ENCODE data around the gene PLCH2.
A peak's percentile ranks its signal among the peaks of the same experiment; 100 is the strongest.

PLCH2 gene

DNA sequence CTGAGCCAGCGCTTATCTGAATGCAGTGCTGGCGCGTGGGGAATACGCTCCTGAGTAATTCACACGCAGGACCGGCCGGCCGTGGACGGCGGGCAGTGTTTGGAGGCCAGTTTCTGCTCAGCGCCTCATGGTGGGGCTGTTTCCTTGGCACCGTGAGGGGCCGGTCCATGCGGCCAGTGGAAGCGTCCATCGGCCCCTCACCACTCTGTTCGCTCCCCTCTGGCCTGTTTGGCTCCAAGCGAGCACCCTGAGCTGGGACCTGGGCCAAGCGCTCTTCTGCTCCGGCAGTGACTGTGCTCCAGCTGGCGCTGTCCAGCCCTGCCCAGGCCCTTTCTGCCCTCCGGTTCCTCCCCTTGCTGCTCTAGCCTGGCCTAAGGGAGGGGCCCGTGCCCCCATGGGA, 16.3 kb upstream of the PLCH2 start:
- TF ChIP-seq EGR1 (IDR thresholded peaks at IDR 0.05) (no peak), CEBPB (IDR thresholded peaks at IDR 0.05) (no peak), EP300 (IDR thresholded peaks at IDR 0.05; ENCODE audit: borderline replicate concordance) (no peak), YY1 (IDR thresholded peaks at IDR 0.05; ENCODE audit: low read depth) (no peak), FOXM1 (IDR thresholded peaks at IDR 0.05; ENCODE audit: borderline replicate concordance, low read depth) (no peak), ZBTB7A (IDR thresholded peaks at IDR 0.05; ENCODE audit: low read depth) (0 out of 2 replicates have a peak, but pooled peaks have one; percentile 45), NFIC (IDR thresholded peaks at IDR 0.05) (peak; percentile 45; the same call in 1 of the 2 replicates), TAF1 (IDR thresholded peaks at IDR 0.05; ENCODE audit: low read depth) (no peak), TEAD4 (IDR thresholded peaks at IDR 0.05) (no peak), RAD21 (IDR thresholded peaks at IDR 0.05; ENCODE audit: low read depth) (peak; percentile 49; the same call in 1 of the 2 replicates)
- TF ChIP-seq, protein P1, sequence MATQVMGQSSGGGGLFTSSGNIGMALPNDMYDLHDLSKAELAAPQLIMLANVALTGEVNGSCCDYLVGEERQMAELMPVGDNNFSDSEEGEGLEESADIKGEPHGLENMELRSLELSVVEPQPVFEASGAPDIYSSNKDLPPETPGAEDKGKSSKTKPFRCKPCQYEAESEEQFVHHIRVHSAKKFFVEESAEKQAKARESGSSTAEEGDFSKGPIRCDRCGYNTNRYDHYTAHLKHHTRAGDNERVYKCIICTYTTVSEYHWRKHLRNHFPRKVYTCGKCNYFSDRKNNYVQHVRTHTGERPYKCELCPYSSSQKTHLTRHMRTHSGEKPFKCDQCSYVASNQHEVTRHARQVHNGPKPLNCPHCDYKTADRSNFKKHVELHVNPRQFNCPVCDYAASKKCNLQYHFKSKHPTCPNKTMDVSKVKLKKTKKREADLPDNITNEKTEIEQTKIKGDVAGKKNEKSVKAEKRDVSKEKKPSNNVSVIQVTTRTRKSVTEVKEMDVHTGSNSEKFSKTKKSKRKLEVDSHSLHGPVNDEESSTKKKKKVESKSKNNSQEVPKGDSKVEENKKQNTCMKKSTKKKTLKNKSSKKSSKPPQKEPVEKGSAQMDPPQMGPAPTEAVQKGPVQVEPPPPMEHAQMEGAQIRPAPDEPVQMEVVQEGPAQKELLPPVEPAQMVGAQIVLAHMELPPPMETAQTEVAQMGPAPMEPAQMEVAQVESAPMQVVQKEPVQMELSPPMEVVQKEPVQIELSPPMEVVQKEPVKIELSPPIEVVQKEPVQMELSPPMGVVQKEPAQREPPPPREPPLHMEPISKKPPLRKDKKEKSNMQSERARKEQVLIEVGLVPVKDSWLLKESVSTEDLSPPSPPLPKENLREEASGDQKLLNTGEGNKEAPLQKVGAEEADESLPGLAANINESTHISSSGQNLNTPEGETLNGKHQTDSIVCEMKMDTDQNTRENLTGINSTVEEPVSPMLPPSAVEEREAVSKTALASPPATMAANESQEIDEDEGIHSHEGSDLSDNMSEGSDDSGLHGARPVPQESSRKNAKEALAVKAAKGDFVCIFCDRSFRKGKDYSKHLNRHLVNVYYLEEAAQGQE (IDR thresholded peaks at IDR 0.05; ENCODE audit: low read depth): peak; percentile 83

DNA sequence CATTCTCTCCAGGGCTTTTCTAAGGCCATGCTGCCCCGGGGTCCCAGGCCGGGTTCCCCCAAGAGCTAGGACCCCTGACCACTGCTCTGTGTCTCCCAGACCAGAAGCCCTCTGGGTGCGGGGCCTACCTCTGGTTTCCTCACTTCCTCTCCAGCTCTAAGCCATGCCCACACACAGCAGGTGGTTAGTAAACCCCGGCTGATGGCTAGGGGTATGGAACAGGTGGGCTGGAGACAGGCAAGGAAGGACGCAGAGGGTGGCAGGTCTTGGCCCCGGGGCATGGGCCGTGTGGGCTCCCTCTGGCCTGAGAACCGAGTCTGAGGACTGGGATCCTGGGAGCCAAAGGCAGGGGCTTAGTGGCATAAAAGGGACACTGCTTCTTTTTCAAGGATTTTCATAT, 15.9 kb upstream of the PLCH2 start:
- TF ChIP-seq NFIC (IDR thresholded peaks at IDR 0.05) (no peak), EGR1 (IDR thresholded peaks at IDR 0.05) (no peak), CREB1 (IDR thresholded peaks at IDR 0.05; ENCODE audit: low read depth) (no peak), TCF12 (IDR thresholded peaks at IDR 0.05; ENCODE audit: low read depth) (no peak), FOXM1 (IDR thresholded peaks at IDR 0.05; ENCODE audit: borderline replicate concordance, low read depth) (no peak), ZBTB7A (IDR thresholded peaks at IDR 0.05; ENCODE audit: low read depth) (no peak; the same call in 1 of the 2 replicates), CEBPB (IDR thresholded peaks at IDR 0.05) (no peak)
- TF ChIP-seq, protein P1 (IDR thresholded peaks at IDR 0.05; ENCODE audit: low read depth): no peak
- TF ChIP-seq, protein P2, sequence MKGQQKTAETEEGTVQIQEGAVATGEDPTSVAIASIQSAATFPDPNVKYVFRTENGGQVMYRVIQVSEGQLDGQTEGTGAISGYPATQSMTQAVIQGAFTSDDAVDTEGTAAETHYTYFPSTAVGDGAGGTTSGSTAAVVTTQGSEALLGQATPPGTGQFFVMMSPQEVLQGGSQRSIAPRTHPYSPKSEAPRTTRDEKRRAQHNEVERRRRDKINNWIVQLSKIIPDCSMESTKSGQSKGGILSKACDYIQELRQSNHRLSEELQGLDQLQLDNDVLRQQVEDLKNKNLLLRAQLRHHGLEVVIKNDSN (IDR thresholded peaks at IDR 0.05): no peak
- TF ChIP-seq, protein P3, sequence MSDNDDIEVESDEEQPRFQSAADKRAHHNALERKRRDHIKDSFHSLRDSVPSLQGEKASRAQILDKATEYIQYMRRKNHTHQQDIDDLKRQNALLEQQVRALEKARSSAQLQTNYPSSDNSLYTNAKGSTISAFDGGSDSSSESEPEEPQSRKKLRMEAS (IDR thresholded peaks at IDR 0.05): no peak

DNA sequence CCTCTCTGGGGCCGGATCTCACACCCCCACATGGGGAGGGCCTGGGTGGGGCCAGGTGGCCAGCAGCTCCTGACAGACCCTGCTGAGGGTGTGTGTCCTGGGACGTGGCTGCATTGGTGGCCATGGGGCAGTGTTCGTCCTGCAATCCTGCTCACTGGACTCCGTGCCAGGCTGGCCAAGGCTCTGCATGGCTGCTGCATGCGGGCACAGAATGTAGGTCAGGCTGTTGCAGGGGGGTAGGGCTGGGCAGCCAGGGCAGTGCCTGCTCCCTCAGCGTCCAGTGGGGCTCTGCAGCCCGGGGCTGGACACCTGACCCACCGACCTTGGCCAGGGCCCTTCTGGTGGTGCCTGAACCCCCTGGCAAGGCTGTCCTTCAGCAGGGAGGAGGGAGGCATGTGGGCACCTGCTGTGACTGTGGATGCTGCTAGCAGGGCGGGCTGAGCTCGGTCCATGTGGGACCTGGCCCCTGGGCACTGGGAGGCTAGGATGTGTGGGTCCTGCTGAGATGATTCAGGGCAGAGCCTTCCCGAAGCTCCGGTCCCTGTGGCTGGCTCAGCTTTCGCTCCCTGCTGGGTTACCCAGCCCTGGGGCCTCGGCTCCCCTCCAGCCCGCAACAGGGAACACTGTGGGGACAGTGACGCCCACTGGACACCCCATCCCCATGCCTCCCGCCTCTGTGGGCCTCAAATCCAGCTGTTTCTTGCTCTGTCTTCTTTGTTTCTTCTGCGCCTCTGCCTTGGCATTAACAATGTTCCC, 14.9 kb upstream of the PLCH2 start:
- no peak for TF ChIP-seq FOXM1 (IDR thresholded peaks at IDR 0.05; ENCODE audit: borderline replicate concordance, low read depth)
- TF ChIP-seq TCF12 (IDR thresholded peaks at IDR 0.05; ENCODE audit: low read depth): no peak
- no peak for TF ChIP-seq RAD21 (IDR thresholded peaks at IDR 0.05; ENCODE audit: low read depth)
- TF ChIP-seq, protein P1 (IDR thresholded peaks at IDR 0.05; ENCODE audit: low read depth): no peak
- TF ChIP-seq TEAD4 (IDR thresholded peaks at IDR 0.05): no peak
- TF ChIP-seq EGR1 (IDR thresholded peaks at IDR 0.05): no peak
- TF ChIP-seq, protein P3 (IDR thresholded peaks at IDR 0.05): no peak
- TF ChIP-seq EP300 (IDR thresholded peaks at IDR 0.05; ENCODE audit: borderline replicate concordance): no peak
- TF ChIP-seq ZBTB7A (IDR thresholded peaks at IDR 0.05; ENCODE audit: low read depth): no peak
- TF ChIP-seq, protein P2 (IDR thresholded peaks at IDR 0.05): no peak
- TF ChIP-seq TAF1 (IDR thresholded peaks at IDR 0.05; ENCODE audit: low read depth): no peak
- no peak for TF ChIP-seq CEBPB (IDR thresholded peaks at IDR 0.05)
- no peak for TF ChIP-seq NFIC (IDR thresholded peaks at IDR 0.05)
- no peak for TF ChIP-seq CREB1 (IDR thresholded peaks at IDR 0.05; ENCODE audit: low read depth)
- TF ChIP-seq YY1 (IDR thresholded peaks at IDR 0.05; ENCODE audit: low read depth): no peak

DNA sequence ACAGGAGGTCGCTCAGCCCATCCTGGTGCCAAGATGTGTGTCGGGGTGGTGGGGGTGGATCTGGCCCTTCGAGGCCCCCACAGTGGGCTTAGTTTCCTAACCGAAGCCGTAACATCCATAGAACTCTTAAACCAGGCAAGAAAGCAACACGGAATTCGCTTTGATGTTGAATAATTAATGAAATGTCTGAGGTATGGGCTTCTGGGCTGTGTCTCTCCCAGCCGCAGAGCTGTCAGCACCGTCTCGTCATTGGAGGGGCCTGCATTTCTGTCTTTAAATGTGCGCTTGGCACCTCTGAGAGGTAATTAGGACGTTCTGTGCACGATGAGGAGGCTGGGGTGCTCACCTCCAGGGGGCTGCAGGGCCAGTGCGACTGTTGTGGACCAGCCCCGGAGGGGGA, 13.3 kb upstream of the PLCH2 start:
- TF ChIP-seq, protein P3 (IDR thresholded peaks at IDR 0.05): no peak
- TF ChIP-seq EP300 (IDR thresholded peaks at IDR 0.05; ENCODE audit: borderline replicate concordance) (no peak), TEAD4 (IDR thresholded peaks at IDR 0.05) (no peak), EGR1 (IDR thresholded peaks at IDR 0.05) (no peak), CEBPB (IDR thresholded peaks at IDR 0.05) (no peak)
